CD4-positive, alpha-beta T cell treated with Interleukin-4 for 4 hours (primary cell): ENCODE results near the gene ANKK1.

ENCODE experiments used
- DNase-seq: peaks from one replicate; pipeline ENCODE4 v3.0.0-alpha.2; 2020

ANKK1 gene

DNA sequence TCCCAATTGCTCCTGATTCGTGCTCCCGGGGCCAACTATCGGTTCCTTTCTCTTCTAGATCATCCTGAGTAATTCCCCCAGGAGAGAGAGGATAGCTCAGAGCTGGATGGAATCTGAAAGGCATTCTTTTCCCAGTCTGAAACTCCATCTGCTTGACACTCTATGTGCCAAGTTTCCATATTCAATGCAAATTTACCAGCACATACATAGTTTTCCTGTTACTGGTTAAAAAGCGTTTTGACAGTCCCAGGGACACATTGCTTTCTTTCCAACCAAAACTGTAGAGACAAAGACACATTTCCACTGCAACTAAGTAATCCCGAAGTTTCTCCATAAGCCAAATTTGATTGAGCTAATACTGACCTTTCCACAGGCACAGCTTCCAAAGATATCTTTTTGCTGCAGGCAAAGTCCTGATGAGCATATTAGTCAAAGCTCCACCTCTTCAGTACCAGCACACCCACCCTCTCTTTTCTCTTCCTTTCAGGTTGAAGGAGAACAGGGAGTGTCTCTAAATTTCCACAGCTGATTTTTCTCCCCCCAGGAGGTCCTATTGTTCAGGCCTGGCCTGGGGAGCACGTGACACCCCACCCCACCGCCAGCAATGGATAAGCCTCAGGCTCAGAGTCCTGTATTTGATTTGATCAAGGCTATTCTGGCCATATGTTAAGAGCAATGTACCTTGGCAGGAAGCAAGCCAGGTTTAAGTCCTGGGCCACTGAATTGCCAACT lies 9.7 kb upstream of the ANKK1 start:
- no peak for DNase-seq

DNA sequence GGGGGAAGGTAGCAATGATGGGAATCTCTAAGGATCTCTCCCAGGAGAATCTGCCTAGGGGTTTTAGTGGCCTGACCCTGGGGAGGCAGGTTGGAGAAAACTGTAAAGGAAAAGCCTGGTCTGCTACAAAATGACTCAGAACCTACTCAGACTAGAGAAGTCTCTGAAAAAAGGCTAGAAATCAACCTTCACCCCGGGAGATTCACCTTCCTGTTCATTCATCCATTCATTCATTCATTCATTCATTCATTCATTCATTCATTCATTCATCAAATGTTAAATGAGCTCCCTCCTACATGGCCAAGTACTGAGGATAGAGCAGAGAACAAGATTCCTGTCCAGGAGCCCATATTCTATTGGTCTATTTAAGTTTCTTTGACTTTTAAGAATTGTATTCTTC lies 8.9 kb upstream of the ANKK1 start:
- no peak for DNase-seq

DNA sequence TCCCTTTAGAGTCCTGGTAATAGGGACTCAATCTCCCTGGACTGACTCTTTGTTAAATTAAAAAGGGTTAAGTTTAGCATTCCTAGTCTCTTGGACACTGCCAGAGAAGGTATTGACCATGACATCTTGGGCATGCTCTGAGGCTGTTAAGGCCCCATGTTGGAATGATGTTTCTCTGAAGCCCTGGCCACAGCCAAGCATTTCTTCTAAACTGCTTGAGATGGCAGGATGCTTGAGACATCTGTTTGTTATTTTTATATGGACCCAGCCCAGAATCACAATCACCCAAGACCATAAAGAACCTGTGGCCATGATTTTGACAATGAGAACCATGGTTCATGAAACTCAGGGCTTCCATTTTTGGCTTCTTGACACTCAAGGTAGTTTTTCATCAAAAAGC lies 5.5 kb upstream of the ANKK1 start:
- DNase-seq, result no peak

DNA sequence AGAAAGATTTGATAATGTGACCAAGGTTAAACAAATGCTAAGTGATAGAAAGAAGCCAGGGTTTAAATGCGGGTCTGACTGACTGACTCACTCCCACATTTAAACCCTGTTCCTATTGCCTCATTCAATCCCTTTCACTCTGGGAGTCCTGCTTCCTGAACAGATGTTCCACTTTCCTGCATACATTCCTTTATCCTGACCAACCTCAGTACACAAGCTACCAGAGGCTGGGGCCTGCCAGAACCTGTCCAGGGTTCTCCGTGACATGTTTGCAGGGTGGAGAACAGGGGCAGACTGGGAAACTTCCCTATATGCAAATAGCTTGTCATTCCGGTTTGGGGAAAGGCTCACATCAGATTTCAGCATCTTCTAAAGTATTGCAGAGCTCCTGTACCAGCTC lies 3.0 kb upstream of the ANKK1 start:
- no peak for DNase-seq

DNA sequence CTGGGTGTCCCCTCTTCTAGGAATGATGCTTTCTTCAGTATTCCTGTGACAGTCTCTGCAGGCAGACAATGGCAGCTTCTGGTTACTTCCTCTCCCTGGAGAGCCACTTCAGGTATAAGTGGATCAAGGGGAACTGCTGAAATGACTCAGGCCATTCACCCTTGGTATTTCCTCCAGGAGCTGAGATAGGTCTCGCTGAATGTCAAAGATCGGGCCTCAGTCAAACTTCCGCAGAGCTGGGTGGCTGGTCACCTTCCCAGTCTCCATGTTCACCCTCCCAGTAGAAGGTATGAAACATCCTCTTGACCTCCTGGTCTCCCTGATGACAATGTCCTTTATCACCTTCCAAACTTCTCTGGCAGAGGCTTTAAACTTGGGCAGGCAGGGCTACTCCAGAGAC lies 1.8 kb upstream of the ANKK1 start:
- no peak for DNase-seq

DNA sequence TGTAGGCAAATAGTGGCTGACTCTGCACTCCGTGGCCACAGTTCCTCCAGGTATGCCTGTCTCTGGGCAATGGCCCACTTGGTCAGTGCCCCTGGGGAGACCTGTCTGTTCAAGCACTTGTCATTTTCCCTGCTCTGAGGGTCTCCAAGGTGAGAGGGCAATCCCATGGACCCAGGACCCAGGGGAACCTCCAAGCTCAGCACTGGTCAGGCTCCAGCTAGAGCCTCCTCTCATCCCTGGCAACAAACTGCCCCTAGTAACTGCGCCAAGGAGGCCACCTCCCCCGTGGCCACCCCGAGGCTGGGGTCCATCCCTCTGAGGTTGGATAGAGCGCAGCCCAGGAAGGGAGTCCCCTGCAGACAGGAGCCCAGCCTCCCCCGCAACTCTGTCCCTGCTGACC lies 713 bp upstream of the ANKK1 start:
- DNase-seq, result no peak

DNA sequence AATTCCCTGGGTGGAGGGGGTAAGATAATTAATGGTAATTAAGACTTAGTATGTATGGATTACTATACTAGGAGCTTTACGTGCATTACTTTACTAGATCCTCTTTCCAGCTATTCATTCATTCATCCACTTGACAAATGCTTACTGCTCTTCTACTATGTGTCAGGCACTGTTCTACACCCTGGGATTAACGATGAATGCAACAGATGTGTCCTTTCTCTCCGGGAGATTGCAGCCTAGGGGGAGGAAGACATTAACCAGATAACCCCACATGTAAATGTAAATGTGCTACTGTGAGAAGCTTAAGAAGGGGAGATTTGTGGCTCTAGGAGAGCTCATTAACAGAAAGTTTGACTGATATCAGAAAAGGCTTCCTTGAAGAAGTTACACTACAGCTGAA lies 1.7 kb downstream of the ANKK1 start:
- no peak for DNase-seq

DNA sequence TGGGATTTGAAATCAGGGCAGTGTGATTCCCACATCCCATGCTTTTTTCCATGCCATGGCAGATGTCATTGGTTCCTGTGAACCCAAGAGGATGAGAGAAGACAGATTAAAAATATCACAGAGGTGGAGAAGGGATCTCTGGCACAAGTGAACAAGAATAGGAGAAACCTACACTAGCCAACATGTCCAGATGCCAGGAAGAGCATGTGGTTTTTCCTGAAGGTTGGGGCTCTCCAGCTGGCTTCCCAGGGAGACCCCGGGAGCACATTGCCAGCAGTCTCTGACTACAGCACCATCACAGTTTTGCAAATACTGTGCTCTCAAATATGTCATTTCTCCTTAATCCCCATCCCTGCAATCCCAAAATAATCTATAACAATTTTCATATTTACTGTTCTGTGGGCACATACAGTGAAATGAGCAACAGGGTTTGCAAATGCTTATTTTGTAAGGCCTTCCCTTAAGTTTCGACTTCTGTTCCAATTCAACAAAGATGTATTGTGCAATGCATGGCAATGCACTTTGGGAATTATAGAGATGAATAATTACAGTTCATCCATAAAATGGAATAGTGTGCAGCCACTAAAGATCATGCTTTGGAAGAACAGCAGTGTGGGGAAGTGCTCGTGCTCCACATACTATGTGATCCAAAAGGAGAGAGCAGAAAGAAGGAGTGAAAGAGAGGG lies 4.8 kb downstream of the ANKK1 start:
- DNase-seq, result no peak

DNA sequence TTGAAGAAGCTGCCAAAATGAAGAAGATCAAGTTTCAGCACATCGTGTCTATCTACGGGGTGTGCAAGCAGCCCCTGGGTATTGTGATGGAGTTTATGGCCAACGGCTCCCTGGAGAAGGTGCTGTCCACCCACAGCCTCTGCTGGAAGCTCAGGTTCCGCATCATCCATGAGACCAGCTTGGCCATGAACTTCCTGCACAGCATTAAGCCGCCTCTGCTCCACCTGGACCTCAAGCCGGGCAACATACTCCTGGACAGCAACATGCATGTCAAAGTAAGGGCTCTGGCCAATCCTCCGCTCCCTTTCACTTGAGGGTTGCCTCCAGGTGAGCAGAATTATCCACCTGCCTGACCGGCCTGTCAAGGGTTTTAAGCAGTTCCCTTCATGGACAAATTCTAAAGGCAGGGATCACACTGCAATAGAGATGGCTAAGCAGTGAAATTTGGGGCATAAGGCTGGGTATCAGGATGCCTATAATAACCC lies 6.0 kb downstream of the ANKK1 start:
- DNase-seq, result no peak

DNA sequence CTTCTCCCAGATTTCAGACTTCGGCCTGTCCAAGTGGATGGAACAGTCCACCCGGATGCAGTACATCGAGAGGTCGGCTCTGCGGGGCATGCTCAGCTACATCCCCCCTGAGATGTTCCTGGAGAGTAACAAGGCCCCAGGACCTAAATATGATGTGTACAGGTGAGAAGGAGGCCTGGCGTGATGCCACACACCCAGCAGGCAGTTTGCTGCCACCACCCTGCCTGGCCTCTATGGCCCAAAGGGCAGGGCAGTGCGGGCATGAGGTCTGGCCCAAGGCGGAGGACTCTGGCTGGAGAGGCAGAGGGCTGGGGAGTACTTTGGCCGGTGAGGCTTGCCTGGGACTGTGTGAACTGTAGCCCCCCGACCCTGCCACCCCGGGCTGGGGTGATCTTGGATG lies 7.3 kb downstream of the ANKK1 start:
- DNase-seq, result no peak

DNA sequence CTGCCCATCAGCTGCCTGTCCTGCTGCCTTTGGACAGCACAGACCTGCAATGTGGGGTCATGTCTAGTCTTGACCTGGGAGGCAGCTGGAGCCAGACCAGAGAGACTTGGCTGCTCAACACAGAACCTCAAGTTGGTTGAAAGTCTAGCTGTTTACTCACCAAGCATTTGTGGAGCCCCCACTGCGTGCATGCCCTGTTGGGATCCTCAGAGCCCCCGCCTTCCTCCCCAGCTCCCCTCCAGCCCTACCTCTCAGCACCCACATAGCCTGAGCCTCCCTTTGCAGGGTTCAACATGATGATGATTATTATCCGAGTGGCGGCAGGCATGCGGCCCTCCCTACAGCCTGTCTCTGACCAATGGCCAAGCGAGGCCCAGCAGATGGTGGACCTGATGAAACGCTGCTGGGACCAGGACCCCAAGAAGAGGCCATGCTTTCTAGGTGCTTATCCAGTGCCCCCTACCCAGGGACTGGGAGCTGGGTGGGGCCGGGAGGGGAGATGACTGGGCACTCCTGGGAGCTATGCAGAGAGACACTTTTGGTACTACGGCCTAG lies 8.3 kb downstream of the ANKK1 start:
- no peak for DNase-seq

DNA sequence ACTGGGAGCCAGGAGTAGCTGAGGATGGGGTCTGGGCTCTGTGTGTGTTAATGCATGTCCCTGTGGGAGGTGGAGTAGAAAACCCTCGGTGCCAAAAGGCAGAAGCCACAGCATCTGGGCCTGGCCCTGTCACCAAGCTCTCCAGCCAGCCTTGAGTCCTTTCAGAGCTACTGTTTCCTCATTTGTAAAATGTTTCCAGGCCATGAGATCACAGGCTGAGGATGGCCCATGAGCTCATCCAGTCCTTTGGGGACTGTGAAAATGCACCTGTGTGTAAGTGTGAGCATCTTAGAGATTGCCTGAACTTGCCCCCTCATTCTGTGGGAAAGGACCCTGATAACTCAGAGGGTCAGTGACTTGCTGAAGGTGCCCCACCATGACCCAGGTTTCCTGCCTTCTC lies 9.1 kb downstream of the ANKK1 start:
- no peak for DNase-seq

DNA sequence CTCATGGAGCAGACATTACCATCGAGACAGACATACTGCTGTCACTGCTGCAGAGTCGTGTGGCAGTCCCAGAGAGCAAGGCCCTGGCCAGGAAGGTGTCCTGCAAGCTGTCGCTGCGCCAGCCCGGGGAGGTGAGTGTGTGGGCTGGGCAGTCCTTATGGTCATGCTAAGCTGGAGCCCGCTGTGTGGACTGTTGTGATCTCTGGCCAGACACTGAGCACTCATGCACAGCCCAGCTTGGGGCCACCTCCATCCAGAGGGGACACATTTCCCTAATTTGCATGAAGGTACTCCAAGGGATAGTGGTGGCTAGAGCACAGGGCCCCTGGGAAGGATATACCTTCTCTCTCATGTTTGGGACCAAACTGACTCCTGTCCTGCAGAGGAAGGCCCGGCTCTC lies 9.6 kb downstream of the ANKK1 start:
- no peak for DNase-seq

DNA sequence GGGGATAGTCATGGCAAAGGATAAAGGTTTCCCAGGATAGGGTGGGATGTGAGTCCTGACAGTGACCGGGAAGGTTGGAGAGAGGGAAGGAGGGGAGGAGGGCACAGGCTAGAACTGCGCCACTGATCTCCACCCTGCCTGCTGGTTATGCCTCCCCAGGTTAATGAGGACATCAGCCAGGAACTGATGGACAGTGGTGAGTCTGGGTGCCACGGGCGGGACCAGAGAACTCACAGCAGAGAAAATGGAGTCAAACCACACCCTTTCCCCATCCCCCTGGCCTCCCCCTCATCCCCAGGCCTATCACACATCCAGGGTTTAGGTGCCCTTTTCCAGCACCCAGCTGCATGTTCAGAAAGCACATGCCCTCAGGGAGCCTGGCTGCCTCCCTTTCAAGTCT lies 10.2 kb downstream of the ANKK1 start:
- DNase-seq, result no peak

DNA sequence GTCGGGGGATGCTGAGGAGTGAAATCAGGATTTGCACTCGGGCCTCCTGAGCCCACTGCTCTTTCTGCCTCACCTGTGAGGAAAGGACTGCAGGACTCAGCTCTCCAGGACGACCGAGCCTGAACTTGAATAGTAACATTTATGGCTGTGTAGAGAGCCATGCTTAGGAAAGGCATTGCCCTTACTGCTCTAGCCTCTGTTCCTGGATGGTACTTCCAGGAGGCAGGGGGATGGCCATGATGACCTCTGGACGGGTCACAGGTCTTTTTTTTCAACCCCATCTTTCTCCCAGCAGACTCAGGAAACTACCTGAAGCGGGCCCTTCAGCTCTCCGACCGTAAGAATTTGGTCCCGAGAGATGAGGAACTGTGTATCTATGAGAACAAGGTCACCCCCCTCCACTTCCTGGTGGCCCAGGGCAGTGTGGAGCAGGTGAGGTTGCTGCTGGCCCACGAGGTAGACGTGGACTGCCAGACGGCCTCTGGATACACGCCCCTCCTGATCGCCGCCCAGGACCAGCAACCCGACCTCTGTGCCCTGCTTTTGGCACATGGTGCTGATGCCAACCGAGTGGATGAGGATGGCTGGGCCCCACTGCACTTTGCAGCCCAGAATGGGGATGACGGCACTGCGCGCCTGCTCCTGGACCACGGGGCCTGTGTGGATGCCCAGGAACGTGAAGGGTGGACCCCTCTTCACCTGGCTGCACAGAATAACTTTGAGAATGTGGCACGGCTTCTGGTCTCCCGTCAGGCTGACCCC lies 11.3 kb downstream of the ANKK1 start:
- no peak for DNase-seq

DNA sequence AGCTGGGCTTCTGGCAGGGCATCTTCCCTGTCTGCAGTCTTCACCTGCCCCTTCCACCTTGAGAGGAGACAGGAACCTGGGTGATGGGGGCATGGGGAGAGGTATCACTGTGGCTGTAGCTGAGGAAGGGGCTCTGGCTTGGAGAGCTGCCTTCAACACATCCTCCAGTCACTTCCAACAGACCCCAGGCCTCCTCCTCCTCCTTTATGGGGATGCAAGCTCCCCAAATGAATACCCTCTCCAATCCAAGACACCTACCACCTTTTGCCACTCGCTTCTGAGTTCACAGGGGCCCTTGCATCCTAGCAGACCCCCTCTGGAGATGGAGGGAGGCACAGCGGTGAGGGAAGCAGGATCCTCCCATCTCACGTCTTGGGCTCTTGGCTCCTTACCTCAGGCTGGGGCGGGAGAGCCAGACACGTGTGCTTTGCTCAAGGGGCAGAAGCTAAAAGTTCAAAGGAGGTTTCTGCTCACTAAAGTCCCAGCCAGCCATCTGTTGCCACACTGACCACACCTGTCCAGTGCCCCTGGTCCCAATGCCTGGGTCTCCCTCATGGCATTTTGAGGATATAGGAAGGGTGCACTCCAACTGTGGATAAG lies 13.2 kb downstream of the ANKK1 start:
- no peak for DNase-seq

DNA sequence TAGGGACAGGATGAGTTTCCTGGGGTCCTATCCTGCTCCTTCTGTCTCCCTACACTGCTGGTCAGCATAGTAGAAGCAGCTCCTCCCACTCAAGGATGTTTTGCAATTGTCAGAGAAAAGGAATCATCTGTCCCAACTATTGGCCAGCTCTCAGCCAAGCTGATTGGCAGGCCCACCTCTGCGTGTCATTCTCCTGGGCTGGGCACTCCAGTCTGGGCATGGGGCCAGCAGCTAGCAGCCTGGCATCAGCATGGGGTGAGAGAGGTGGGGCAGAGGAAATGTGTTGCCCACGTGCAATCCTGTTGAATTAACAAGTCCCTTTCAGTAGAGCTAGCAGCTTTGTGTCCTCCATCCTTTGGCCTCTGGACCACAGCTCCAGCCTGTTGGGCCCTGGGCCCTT lies 14.1 kb downstream of the ANKK1 start:
- DNase-seq, result no peak

DNA sequence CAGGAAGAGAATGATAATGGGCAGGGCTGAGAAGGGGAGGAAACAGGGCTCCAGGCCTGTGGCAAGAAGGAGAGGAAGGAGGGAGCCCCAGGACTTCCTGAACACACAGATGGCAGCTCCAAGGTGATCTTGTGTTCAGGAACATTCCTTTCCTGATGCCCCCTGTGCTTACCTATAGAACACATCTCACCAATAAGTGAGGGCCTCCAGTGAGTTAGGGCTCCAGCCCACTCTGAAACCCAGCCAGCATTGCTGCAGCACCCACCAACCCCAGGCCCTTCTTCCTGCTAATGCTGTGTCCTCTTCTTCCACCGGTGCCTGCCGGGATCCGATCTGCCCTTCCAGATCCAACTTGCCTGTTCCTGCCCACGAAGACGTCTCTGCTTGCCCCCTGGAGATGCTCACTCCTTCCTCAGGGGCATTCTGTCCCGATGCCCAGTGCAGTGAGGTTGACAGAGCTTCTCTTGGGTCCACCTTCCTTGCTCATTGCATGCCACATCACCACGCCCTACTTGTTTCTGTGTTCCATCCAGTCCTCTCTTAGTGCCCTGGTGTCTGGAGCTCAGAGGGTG lies 17.4 kb downstream of the ANKK1 start:
- DNase-seq, result no peak

DNA sequence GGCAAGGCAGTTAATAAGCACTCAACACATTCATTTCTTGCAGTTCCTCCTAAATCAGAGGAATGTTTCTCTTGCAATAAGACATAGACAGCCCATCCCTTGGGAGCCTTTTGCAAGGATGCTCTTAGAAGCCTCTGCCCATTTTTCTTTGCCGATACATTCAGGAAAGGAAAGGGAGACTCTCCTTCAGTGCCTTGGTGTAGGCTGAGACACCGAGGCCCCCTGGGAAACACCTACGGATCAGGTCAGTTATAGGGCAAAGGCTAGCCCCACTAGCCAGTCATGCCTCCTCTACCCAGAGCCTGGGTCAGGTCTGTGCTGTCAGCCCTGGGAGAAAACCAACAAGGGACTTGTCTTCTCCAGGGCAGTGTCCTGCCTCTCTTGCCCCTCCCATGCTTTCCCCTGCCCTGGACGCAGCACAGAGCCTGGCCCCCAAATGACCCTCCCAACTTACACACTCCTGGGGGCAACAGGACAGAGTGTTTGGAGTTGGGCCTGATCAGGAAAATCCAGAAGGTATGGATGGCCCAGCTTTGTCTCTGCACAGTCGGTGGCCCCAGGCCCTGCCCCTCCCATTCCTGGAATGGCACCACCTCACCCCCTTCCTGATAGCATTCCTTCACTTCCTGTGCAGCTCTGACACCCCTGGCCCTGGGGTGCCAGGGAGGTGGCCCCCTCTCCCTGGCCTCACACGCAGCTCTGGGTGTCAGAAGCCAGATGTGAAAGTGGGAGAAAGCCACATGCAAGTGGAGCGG lies 18.3 kb downstream of the ANKK1 start:
- DNase-seq, result no peak

DNA sequence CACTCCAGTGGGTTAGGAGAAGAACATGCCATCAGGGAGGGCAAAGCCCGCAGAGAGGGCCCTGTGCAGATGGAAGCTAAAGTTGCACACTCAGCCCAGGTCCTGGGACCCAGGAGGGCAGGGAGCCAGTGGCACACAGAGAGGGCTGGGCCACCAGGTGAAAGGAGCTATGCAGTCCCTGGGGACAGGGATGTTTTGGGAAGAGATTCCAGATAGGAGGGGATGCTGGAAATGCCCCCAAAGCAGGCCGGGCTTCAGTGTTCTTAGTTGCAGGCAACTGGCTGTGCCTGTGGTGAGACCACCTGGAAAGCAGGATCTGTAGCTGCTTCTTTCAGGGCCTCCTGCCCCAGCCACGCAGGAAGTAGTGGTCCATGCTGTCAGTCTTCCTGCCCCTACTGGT lies 19.6 kb downstream of the ANKK1 start:
- no peak for DNase-seq

DNA sequence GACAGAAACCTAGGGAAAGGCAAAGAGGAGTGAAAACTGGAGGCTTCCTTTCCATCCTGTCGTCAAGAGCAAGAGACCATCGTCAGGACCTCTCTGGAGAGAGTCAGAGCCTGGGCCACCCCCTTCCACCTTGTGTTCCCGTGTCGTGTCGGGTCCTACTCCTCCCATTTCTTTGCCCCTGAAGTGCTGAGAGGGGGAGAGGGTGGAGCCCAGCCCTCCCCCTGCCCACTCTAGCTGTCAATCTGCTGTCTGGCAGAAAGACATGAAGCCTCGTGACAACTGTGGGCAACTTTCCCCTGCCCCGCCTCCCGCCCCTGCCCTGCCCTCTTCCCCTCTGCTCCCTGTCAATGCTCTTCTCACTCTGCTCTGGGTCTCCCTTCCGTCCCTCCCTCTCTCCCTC lies 20.6 kb downstream of the ANKK1 start:
- no peak for DNase-seq

DNA sequence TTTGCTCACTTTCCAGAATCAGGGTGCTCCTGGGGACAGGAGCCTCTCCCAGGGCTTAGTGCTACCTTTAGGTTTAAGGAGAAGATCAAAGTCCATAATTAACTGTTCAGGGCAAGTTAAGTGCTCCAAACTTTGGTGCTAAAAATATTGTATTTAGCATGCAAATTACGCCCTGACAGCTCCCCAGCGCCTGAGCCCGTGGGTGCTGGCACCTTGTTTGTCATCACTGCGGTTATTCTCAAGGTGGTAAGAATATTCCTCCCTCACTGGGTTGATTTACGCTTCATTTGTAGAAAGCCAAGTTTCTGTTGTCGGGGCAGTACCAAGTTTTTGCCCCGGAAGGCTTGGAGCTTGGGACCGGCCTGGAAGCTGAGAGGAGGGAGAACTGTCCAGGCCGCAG lies 21.3 kb downstream of the ANKK1 start:
- no peak for DNase-seq
